GM12874 (cell line): Measurements from ENCODE around the gene CGNL1.

ENCODE experiments used
- TF ChIP-seq, protein P1 (sequence below): IDR thresholded peaks from 2 replicates; pipeline ENCODE4 v1.5.1; 2011; ENCODE audit warnings: low read depth, mild to moderate bottlenecking, control low read depth, low read length, moderate library complexity; ENCODE audit not compliant: insufficient read depth

Gene CGNL1

GRCh38 chr15:57379487-57379886, 3.2 kb downstream of the CGNL1 start:
- TF ChIP-seq, protein P1, sequence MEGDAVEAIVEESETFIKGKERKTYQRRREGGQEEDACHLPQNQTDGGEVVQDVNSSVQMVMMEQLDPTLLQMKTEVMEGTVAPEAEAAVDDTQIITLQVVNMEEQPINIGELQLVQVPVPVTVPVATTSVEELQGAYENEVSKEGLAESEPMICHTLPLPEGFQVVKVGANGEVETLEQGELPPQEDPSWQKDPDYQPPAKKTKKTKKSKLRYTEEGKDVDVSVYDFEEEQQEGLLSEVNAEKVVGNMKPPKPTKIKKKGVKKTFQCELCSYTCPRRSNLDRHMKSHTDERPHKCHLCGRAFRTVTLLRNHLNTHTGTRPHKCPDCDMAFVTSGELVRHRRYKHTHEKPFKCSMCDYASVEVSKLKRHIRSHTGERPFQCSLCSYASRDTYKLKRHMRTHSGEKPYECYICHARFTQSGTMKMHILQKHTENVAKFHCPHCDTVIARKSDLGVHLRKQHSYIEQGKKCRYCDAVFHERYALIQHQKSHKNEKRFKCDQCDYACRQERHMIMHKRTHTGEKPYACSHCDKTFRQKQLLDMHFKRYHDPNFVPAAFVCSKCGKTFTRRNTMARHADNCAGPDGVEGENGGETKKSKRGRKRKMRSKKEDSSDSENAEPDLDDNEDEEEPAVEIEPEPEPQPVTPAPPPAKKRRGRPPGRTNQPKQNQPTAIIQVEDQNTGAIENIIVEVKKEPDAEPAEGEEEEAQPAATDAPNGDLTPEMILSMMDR: no peak

GRCh38 chr15:57380854-57381253, 4.5 kb downstream of the CGNL1 start:
- TF ChIP-seq, protein P1: no peak

DNA sequence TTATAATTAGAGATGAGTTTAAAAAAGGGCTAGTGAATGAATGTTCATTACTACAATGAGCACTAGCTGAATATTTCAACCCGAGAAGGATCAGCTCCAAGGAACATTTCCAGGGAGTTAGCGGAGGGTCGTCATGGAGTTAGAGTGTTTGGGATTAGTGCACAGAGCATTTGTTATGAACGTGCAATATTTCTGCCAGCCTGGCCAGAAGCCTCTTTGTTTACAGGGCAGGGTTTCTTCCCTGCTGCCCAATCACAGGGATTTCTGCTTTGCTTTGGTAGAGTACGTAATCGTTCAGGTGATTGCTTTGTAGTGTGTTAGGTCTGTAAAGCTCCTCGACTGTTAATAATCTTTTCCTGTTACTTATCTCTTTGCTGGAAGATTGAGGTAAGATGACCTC, 5.9 kb downstream of the CGNL1 start:
- TF ChIP-seq, protein P1: no peak

- TF ChIP-seq, protein P1: no peak
These were observed 6.7 kb downstream of the CGNL1 start for GRCh38 chr15:57382969-57383368.

GRCh38 chr15:57384024-57384423, 7.7 kb downstream of the CGNL1 start:
- TF ChIP-seq, protein P1: no peak

GRCh38 chr15:57384816-57385215, 8.5 kb downstream of the CGNL1 start:
- TF ChIP-seq, protein P1: no peak

GRCh38 chr15:57385923-57386390, 9.7 kb downstream of the CGNL1 start:
- TF ChIP-seq, protein P1: no peak
